ENCODE data around the gene ARCN1.
"Not testable (repeated sequence)": the region's sequence is repeated elsewhere in the genome, so short reads cannot be mapped to it uniquely, and the experiment has no call there.

The ARCN1 gene

DNA sequence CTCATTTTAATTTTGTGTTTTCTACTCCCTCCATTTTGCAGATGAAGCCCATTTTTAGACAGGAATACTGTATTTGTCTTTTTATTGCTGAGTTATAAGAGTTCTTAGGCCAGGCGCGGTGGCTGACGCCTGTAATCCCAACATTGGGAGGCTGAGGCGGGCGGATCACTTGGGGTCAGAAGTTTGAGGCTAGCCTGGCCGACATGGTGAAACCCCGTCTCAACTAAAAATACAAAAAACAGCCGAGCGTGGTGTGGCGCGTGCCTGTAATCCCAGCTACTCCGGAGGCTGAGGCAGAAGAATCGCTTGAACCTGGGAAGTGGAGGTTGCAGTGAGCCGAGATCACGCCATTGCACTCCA is 528 bp upstream of the ARCN1 start:
- H3K27ac Mint-ChIP-seq: peak overlapping the region; percentile 96
- H3K4me1 Mint-ChIP-seq: peaks cover 46% of the 10 kb centered on the region
- CTCF ChIA-PET, H3K9me3 Mint-ChIP-seq, H3K27me3 Mint-ChIP-seq: not testable (repeated sequence)
- peak overlapping the region; percentile 99 for H3K4me3 Mint-ChIP-seq
- DNase-seq: peak; percentile 33
- H3K36me3 Mint-ChIP-seq: peaks cover 19% of the 10 kb centered on the region

DNA sequence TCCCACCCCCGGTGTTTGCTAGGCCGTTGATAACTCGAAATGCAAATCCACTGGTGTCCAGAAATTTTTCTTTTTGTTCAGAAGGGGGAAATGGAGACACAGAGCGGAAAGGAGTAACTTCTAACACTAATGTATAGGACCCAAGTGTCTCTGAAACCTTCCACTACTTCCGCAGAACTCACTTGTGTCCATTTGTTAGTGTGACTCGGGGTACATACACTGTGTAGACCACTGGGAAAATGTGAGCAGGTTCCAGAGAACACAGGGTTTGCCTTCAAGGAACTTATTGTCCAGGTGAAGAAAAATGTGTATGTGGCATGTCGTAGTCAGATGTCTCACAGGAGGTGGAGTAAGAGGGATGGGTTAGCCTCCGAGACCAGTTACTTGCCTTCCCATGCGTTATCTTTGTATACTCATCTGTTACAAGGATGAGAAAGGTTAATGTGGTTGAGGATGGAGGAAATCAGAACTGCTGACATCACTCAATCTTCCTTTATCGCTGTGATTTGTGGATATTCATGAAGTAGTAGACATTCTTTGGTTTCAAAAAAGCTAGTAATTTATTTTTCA is 857 bp downstream of the ARCN1 start:
- Mint-ChIP-seq H3K27ac (peak overlapping the region; percentile 96), H3K4me3 (peak overlapping the region; percentile 99), H3K36me3 (peaks cover 29% of the 10 kb centered on the region), H3K9me3 (no peaks in the 10 kb centered on the region), H3K27me3 (no peaks in the 10 kb centered on the region), H3K4me1 (peaks cover 51% of the 10 kb centered on the region)
- DNase-seq: peak; percentile 32
- CTCF ChIA-PET: interaction anchor here (1.0 to 1.3 kb wide), 3 partner anchors 19 to 39 kb away, joined by 3 read pairs; no protein-coding TSS in a partner anchor

GRCh38 chr11:118574636-118575035 is 2.4 kb downstream of the ARCN1 start:
- no peak for DNase-seq
- H3K27ac Mint-ChIP-seq: no peak overlapping the region
- no peak overlapping the region for H3K4me3 Mint-ChIP-seq
- peaks cover 57% of the 10 kb centered on the region for H3K4me1 Mint-ChIP-seq
- H3K9me3 Mint-ChIP-seq: no peaks in the 10 kb centered on the region
- peaks cover 31% of the 10 kb centered on the region for H3K36me3 Mint-ChIP-seq
- no peaks in the 10 kb centered on the region for H3K27me3 Mint-ChIP-seq
- CTCF ChIA-PET: no interaction called here

- H3K27ac Mint-ChIP-seq, CTCF ChIA-PET, H3K27me3 Mint-ChIP-seq: not testable (repeated sequence)
These were observed 5.8 kb downstream of the ARCN1 start for GRCh38 chr11:118577995-118578394.

DNA sequence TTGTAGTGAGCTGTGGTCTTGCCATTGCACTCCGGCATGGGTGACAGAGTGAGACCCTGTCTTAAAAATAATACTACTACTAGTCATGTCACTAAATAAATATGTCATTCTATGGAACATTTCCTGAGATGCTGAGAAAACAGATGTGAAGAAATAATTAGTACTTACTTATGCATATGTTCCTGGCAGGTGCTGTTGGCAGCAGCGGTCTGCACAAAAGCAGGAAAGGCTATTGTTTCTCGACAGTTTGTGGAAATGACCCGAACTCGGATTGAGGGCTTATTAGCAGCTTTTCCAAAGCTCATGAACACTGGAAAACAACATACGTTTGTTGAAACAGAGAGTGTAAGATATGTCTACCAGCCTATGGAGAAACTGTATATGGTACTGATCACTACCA is 8.8 kb downstream of the ARCN1 start:
- no peak for DNase-seq
- CTCF ChIA-PET: interaction anchor here (1.1 kb wide), 1 partner anchor 14 kb away, joined by 5 read pairs; no protein-coding TSS in a partner anchor
- Mint-ChIP-seq H3K36me3 (peaks cover 45% of the 10 kb centered on the region), H3K4me3 (no peak overlapping the region), H3K27ac (no peak overlapping the region), H3K9me3 (no peaks in the 10 kb centered on the region), H3K4me1 (peaks cover 15% of the 10 kb centered on the region), H3K27me3 (no peaks in the 10 kb centered on the region)

More at GRCh38 chr11:118577995-118578394, 5.8 kb downstream of the ARCN1 start:
- H3K36me3 Mint-ChIP-seq: peaks cover 35% of the 10 kb centered on the region
- not testable (repeated sequence) for H3K4me3 Mint-ChIP-seq, DNase-seq, H3K9me3 Mint-ChIP-seq
- peaks cover 43% of the 10 kb centered on the region for H3K4me1 Mint-ChIP-seq

DNA sequence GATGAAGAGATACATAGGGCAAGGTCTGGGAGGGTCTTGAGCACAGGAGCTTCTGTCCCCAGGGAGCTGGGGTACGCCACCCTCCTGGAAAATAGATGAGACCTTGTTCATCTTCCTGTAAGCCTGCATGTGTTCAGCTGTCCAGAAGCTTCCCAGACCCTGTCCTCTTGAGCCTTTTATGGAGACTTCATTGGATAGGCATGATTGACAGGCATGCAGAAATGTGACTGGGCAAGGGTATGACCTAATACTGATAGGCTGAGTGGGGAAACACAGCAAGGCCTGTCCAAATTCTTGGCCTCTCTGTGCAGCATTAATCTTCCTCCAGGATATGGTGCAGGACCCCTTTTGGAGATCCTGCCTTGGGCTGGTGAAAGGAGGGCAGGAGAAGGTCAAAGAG is 15.7 kb downstream of the ARCN1 start:
- CTCF ChIA-PET: no interaction called here
- no peaks in the 10 kb centered on the region for H3K4me1 Mint-ChIP-seq
- DNase-seq: no peak
- H3K9me3 Mint-ChIP-seq: no peaks in the 10 kb centered on the region
- H3K27ac Mint-ChIP-seq: no peak overlapping the region
- no peak overlapping the region for H3K4me3 Mint-ChIP-seq
- H3K27me3 Mint-ChIP-seq: no peaks in the 10 kb centered on the region
- H3K36me3 Mint-ChIP-seq: peaks cover 57% of the 10 kb centered on the region

DNA sequence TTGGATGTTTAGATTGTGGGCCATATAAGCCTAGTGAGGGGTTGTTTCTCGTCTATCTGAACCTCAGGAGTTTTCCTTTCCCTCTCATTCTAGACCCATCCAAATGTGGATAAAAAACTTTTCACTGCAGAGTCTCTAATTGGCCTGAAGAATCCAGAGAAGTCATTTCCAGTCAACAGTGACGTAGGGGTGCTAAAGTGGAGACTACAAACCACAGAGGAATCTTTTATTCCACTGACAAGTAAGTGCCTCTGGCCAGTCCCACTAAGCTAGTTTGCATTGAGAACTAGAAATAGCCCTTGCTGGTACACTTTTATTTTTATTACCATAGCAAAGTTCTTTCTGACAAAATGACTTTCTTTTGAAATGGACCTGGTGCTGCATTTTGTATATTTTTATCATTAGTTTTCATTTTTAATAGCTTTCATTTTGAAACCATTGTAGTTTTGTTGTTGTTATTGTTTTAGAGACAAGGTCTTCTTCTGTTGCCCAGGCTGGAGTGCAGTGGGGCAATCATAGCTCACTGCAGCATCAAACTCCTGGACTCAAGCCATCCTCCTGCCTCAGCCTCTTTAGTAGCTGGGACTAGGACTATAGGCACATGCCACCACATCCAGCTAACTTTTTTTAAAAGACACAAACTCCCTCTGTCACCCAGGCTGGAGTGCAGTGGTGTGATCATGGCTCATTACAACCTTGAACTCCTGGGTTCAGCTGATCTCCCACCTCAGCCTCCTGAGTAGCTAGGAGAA is 20.6 kb downstream of the ARCN1 start:
- no peak overlapping the region for H3K27ac Mint-ChIP-seq

GRCh38 chr11:118594984-118595383 is 22.8 kb downstream of the ARCN1 start:
- Mint-ChIP-seq H3K4me1 (peaks cover 19% of the 10 kb centered on the region), H3K27ac (peak overlapping the region; percentile 73), H3K36me3 (peaks cover 55% of the 10 kb centered on the region)
- CTCF ChIA-PET: interaction anchor here (0.9 to 4.8 kb wide), 13 partner anchors 11 to 335 kb away, joined by 3 to 55 read pairs (median 5); partner anchors contain the start of gene PHLDB1
- H3K4me3 Mint-ChIP-seq, H3K9me3 Mint-ChIP-seq, DNase-seq, H3K27me3 Mint-ChIP-seq: not testable (repeated sequence)

More for the DNA sequence above, 20.6 kb downstream of the ARCN1 start:
- Mint-ChIP-seq H3K4me3 (no peak overlapping the region), H3K36me3 (peaks cover 48% of the 10 kb centered on the region), H3K4me1 (peaks cover 19% of the 10 kb centered on the region), H3K27me3 (no peaks in the 10 kb centered on the region), H3K9me3 (no peaks in the 10 kb centered on the region)
- CTCF ChIA-PET: interaction anchor here (0.7 to 4.8 kb wide), 9 partner anchors 8 to 448 kb away, joined by 3 to 55 read pairs (median 4); partner anchors contain the start of gene PHLDB1
- no peak for DNase-seq

DNA sequence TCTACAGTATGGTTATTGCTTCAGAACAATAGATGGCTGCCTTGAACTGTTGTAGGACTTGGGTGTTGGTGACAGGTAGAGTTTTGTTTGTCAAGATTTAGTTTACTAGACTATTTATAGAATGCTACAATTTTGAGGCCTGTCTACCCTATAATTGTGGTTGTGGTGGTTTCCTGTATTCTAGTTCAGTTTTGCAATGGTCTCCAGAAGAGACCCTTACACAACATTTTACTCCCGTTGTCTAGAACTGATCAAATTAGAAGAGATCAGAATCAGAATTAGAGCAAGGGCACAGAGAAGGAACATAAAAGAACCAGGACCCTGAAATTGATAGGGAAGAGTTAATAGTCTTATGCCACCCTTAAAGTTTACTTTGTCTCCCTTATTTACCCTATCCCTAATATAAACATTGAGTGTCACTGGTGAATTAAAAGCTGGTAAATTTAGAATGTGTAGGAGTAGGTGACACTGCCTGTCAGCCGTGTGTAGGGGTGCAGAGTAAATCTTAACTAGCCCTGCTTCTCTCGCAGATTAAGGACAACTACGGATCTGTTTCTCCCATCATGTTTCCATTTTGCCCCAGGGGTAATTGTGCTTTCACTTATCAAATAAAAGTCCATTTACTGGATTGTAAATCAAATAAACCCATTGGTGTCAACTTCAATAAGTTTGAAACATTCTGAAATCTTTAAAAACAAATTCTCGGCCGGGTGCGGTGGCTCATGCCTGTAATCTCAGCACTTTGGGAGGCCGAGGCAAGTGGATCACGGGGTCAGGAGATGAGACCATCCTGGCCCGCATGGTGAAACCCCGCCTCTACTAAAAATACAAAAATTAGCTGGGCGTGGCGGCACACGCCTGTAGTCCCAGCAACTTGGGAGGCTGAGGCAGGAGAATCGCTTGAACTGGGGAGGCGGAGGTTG is 24.3 kb downstream of the ARCN1 start:
- peak overlapping the region; percentile 72 for H3K27ac Mint-ChIP-seq
- DNase-seq: no peak
- no peak overlapping the region for H3K4me3 Mint-ChIP-seq
- peaks cover 54% of the 10 kb centered on the region for H3K36me3 Mint-ChIP-seq
- H3K4me1 Mint-ChIP-seq: peaks cover 19% of the 10 kb centered on the region
- H3K27me3 Mint-ChIP-seq: no peaks in the 10 kb centered on the region
- CTCF ChIA-PET: interaction anchor here (1.1 to 4.7 kb wide), 3 partner anchors 9 to 13 kb away, joined by 3 to 46 read pairs (median 33); partner anchors contain the start of gene PHLDB1
- H3K9me3 Mint-ChIP-seq: no peaks in the 10 kb centered on the region

- H3K36me3 Mint-ChIP-seq: peaks cover 59% of the 10 kb centered on the region
- CTCF ChIA-PET: interaction anchor here (1.1 kb wide), 1 partner anchor 9 kb away, joined by 3 read pairs; the partner anchor contains the start of gene PHLDB1
- H3K27me3 Mint-ChIP-seq: no peaks in the 10 kb centered on the region
- H3K27ac Mint-ChIP-seq: no peak overlapping the region
- H3K4me3 Mint-ChIP-seq: no peak overlapping the region
- H3K4me1 Mint-ChIP-seq: peaks cover 19% of the 10 kb centered on the region
- no peak for DNase-seq
- no peaks in the 10 kb centered on the region for H3K9me3 Mint-ChIP-seq
These were observed 25.3 kb downstream of the ARCN1 start for GRCh38 chr11:118597556-118597955.

GRCh38 chr11:118602331-118602730 is 30.1 kb downstream of the ARCN1 start:
- H3K27me3 Mint-ChIP-seq: peaks cover 24% of the 10 kb centered on the region
- CTCF ChIA-PET: no interaction called here
- peaks cover 4% of the 10 kb centered on the region for H3K4me1 Mint-ChIP-seq
- DNase-seq: no peak
- H3K36me3 Mint-ChIP-seq: peaks cover 42% of the 10 kb centered on the region
- H3K4me3 Mint-ChIP-seq: no peak overlapping the region
- H3K9me3 Mint-ChIP-seq: no peaks in the 10 kb centered on the region
- peak overlapping the region; percentile 0 for H3K27ac Mint-ChIP-seq

DNA sequence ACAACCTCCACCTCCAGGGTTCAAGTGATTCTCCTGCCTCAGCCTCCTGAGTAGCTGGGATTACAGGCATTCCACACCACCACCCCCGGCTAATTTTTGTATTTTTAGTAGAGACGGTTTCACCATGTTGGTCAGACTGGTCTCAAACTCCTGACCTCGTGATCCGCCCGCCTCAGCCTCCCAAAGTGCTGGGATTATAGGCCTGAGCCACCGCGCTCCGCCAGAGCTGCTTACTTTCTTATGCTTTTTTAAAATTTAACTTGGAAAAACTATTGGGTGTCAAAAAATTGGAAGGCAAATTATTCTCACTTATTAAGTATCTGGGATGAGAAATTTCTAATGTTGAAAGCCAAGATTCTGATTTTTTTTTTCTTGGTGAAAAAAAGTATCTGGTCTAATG is 31.5 kb downstream of the ARCN1 start:
- H3K4me3 Mint-ChIP-seq, DNase-seq, H3K9me3 Mint-ChIP-seq, H3K4me1 Mint-ChIP-seq, H3K27ac Mint-ChIP-seq: not testable (repeated sequence)
- CTCF ChIA-PET: interaction anchor here (0.6 to 4.9 kb wide), 3 partner anchors 10 to 734 kb away, joined by 3 to 46 read pairs (median 4); no protein-coding TSS in a partner anchor
- Mint-ChIP-seq H3K36me3 (peaks cover 34% of the 10 kb centered on the region), H3K27me3 (peaks cover 38% of the 10 kb centered on the region)

GRCh38 chr11:118604566-118604965 is 32.4 kb downstream of the ARCN1 start:
- Mint-ChIP-seq H3K9me3 (no peaks in the 10 kb centered on the region), H3K4me3 (no peak overlapping the region), H3K27me3 (peaks cover 46% of the 10 kb centered on the region), H3K4me1 (peaks cover 15% of the 10 kb centered on the region), H3K27ac (no peak overlapping the region), H3K36me3 (peaks cover 31% of the 10 kb centered on the region)
- DNase-seq: no peak
- CTCF ChIA-PET: interaction anchor here (0.6 to 4.9 kb wide), 3 partner anchors 9 to 322 kb away, joined by 3 to 46 read pairs (median 4); no protein-coding TSS in a partner anchor
